ENCODE measurements around the gene ATOH8. TPM values are rescaled to one million over a fixed set of nuclear protein-coding genes. Genes with fewer than 3 reads are reported as not detected.

The ATOH8 gene
- total and polyA plus RNA-seq, 10 of the 15 experiments (the other 5 are each of a cell fraction or from before 2014, with no cell fraction given) = 0.03 to 0.60 TPM; not detected in 8

- TF ChIP-seq, protein P1, sequence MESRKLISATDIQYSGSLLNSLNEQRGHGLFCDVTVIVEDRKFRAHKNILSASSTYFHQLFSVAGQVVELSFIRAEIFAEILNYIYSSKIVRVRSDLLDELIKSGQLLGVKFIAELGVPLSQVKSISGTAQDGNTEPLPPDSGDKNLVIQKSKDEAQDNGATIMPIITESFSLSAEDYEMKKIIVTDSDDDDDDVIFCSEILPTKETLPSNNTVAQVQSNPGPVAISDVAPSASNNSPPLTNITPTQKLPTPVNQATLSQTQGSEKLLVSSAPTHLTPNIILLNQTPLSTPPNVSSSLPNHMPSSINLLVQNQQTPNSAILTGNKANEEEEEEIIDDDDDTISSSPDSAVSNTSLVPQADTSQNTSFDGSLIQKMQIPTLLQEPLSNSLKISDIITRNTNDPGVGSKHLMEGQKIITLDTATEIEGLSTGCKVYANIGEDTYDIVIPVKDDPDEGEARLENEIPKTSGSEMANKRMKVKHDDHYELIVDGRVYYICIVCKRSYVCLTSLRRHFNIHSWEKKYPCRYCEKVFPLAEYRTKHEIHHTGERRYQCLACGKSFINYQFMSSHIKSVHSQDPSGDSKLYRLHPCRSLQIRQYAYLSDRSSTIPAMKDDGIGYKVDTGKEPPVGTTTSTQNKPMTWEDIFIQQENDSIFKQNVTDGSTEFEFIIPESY (IDR thresholded peaks at IDR 0.05) = no peak
- TF ChIP-seq CHD2 (IDR thresholded peaks at IDR 0.05; ENCODE audit: borderline replicate concordance, low read depth, low read length) = no peak
- no peak for TF ChIP-seq ELK1 (IDR thresholded peaks at IDR 0.05; ENCODE audit: low read depth, low read length)
- 0 out of 2 replicates have a peak, but pooled peaks have one; percentile 16 for TF ChIP-seq DPF2 (IDR thresholded peaks at IDR 0.05)
- no peak for TF ChIP-seq POLR2AphosphoS2 (IDR thresholded peaks at IDR 0.05; ENCODE audit: low read depth, low read length)
- TF ChIP-seq NFXL1 (IDR thresholded peaks at IDR 0.05; ENCODE audit: borderline replicate concordance) = no peak
- no peak for TF ChIP-seq ZBTB40 (IDR thresholded peaks at IDR 0.05; ENCODE audit: borderline replicate concordance)
- TF ChIP-seq RFX5 (IDR thresholded peaks at IDR 0.05; ENCODE audit: low read depth, low read length) = no peak
- TF ChIP-seq TBL1XR1 (IDR thresholded peaks at IDR 0.05; ENCODE audit: low read depth, low read length) = no peak
- TF ChIP-seq PML (IDR thresholded peaks at IDR 0.05; ENCODE audit: low read length) = no peak
- peak; percentile 72; the same call in 1 of the 2 replicates for TF ChIP-seq SMARCA5 (IDR thresholded peaks at IDR 0.05)
- TF ChIP-seq, protein P2, sequence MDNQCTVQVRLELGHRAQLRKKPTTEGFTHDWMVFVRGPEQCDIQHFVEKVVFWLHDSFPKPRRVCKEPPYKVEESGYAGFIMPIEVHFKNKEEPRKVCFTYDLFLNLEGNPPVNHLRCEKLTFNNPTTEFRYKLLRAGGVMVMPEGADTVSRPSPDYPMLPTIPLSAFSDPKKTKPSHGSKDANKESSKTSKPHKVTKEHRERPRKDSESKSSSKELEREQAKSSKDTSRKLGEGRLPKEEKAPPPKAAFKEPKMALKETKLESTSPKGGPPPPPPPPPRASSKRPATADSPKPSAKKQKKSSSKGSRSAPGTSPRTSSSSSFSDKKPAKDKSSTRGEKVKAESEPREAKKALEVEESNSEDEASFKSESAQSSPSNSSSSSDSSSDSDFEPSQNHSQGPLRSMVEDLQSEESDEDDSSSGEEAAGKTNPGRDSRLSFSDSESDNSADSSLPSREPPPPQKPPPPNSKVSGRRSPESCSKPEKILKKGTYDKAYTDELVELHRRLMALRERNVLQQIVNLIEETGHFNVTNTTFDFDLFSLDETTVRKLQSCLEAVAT (IDR thresholded peaks at IDR 0.05) = no peak
- TF ChIP-seq, protein P3, sequence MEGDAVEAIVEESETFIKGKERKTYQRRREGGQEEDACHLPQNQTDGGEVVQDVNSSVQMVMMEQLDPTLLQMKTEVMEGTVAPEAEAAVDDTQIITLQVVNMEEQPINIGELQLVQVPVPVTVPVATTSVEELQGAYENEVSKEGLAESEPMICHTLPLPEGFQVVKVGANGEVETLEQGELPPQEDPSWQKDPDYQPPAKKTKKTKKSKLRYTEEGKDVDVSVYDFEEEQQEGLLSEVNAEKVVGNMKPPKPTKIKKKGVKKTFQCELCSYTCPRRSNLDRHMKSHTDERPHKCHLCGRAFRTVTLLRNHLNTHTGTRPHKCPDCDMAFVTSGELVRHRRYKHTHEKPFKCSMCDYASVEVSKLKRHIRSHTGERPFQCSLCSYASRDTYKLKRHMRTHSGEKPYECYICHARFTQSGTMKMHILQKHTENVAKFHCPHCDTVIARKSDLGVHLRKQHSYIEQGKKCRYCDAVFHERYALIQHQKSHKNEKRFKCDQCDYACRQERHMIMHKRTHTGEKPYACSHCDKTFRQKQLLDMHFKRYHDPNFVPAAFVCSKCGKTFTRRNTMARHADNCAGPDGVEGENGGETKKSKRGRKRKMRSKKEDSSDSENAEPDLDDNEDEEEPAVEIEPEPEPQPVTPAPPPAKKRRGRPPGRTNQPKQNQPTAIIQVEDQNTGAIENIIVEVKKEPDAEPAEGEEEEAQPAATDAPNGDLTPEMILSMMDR (IDR thresholded peaks at IDR 0.05 in 2 of 3, conservative IDR thresholded peaks at IDR 0.05 in 1 of 3; ENCODE audit: control insufficient read depth in 2 of 3, extremely low read depth in 1 of 3, insufficient read depth in 1 of 3, low read depth in 3 of 3, low read length in 3 of 3) = peak; percentile 77 to 89 (median 88); a peak in 5 of 6 replicates
- TF ChIP-seq ASH2L (IDR thresholded peaks at IDR 0.05; ENCODE audit: borderline replicate concordance, low read depth) = no peak
- TF ChIP-seq ZBED1 (IDR thresholded peaks at IDR 0.05; ENCODE audit: borderline replicate concordance) = no peak
- no peak for TF ChIP-seq JUNB (IDR thresholded peaks at IDR 0.05)
- no peak for TF ChIP-seq YBX1 (IDR thresholded peaks at IDR 0.05)
- TF ChIP-seq HDGF (IDR thresholded peaks at IDR 0.05) = 0 out of 2 replicates have a peak, but pooled peaks have one; percentile 12
- TF ChIP-seq FOXM1 (IDR thresholded peaks at IDR 0.05; ENCODE audit: low read depth, low read length) = 0 out of 2 replicates have a peak, but pooled peaks have one; percentile 33
Observed at GRCh38 chr2:85826990-85827878, 73.4 kb downstream of the ATOH8 start (continued).
